IMR-90 (cell line): ENCODE data around the gene TENM3.

Experiments used
- BHLHE40 ChIP-seq: fragments of 150-350 bp; IDR thresholded peaks from 2 replicates; pipeline ENCODE4 v1.6.1; 2016; ENCODE audit warnings: mild to moderate bottlenecking, low read depth, low read length
- CHD1 ChIP-seq: IDR thresholded peaks from 2 replicates; pipeline ENCODE4 v1.6.1; 2012; ENCODE audit warnings: low read depth, low read length, improper control_type of control experiment
- CTCF ChIP-seq: conservative IDR thresholded peaks from 2 replicates; pipeline ENCODE4 v1.5.1; 2012; ENCODE audit warnings: mild to moderate bottlenecking, low read depth, low read length, improper control_type of control experiment
- MAFK ChIP-seq: IDR thresholded peaks from 2 replicates; pipeline ENCODE4 v1.6.1; 2012; ENCODE audit warnings: low read depth, low read length, improper control_type of control experiment
- POLR2A ChIP-seq: IDR thresholded peaks from 2 replicates; pipeline ENCODE4 v1.6.1; 2012; ENCODE audit warnings: mild to moderate bottlenecking, low read depth, low read length
- RCOR1 ChIP-seq: IDR thresholded peaks from 2 replicates; pipeline ENCODE4 v1.6.1; 2012; ENCODE audit warnings: mild to moderate bottlenecking, low read length, improper control_type of control experiment; ENCODE audit not compliant: insufficient replicate concordance
- USF2 ChIP-seq: fragments of 150-350 bp; IDR thresholded peaks from 2 replicates; pipeline ENCODE4 v1.6.1; 2017; ENCODE audit warnings: mild to moderate bottlenecking, antibody characterized with exemption, low read length, low read depth

- TF ChIP-seq CTCF: no peak
- no peak for TF ChIP-seq CHD1
- TF ChIP-seq RCOR1: no peak
- no peak for TF ChIP-seq USF2
- no peak for TF ChIP-seq POLR2A
- TF ChIP-seq BHLHE40: no peak
- no peak for TF ChIP-seq MAFK
Measured at GRCh38 chr4:182838535-182838934, 595.3 kb downstream of the TENM3 start.
